GM12878 (cell line): ENCODE data around the gene NFKB2. TPM values are rescaled to one million over a fixed set of nuclear protein-coding genes. Genes with fewer than 3 reads are reported as not detected.

Experiments
- ATAC-seq: fragments of 200-7000 bp; cut with Tn5 transposase; 3 replicates; pipeline ENCODE4 v1.9.1; 2020; ENCODE audit warnings: mild to moderate bottlenecking, moderate library complexity
- BruUV-seq: library from RNA; stranded (reverse); fragments of 400-500 nt; replicated peaks from 2 replicates; lab custom pipeline; 2021; lab: Mats Ljungman, UMichigan
- CTCF ChIA-PET: fragments of 300-600 bp; sonication (Branson Sonifier 250); formaldehyde crosslinking; extraction: SDS; loops from one replicate; lab custom pipeline; 2021; ENCODE audit warnings: inconsistent platforms; lab: Yijun Ruan, JAX
- POLR2A ChIA-PET: fragments of 350-600 bp; formaldehyde crosslinking; extraction: SDS; loops from one replicate; lab custom pipeline; 2021; ENCODE audit warnings: inconsistent platforms; lab: Charles Lee
- RAD21 ChIA-PET: fragments of 300-600 bp; sonication (Branson Sonifier 250); formaldehyde crosslinking; loops from one replicate; lab custom pipeline; 2023; ENCODE audit warnings: antibody characterized with exemption; ENCODE audit not compliant: unreplicated experiment; lab: Charles Lee
- SMC1A ChIA-PET: fragments of 300-600 bp; sonication (Branson Sonifier 250); formaldehyde crosslinking; loops from one replicate; lab custom pipeline; 2023; ENCODE audit not compliant: unreplicated experiment, uncharacterized antibody; lab: Charles Lee
- DNase-seq: peaks from one replicate; pipeline ENCODE4 v3.0.0-alpha.2; 2011; ENCODE audit warnings: low read depth, low spot score
- FAIRE-seq: peaks from 3 replicates; lab custom pipeline; 2011; peaks lifted over from hg19 to GRCh38; lab: Jason Lieb, UNC
- H2AFZ ChIP-seq: 2 replicates; pipeline ENCODE4 v1.6.0; 2011; ENCODE audit warnings: low read depth, low read length, control low read depth; ENCODE audit not compliant: control insufficient read depth
- H3K27ac ChIP-seq: 2 replicates; pipeline ENCODE4 v1.5.1; 2011; ENCODE audit warnings: control low read depth; ENCODE audit not compliant: control insufficient read depth, insufficient read depth
- H3K27me3 ChIP-seq, 2 experiments: replicated peaks in 1 of 2; 2 replicates each; pipeline versions ENCODE4 v1.6.0 to v1.6.1; 2011; ENCODE audit warnings: low read length in 1 of 2; ENCODE audit not compliant: control insufficient read depth in 2 of 2, insufficient read depth in 2 of 2
- H3K36me3 ChIP-seq, 2 experiments: 2 replicates each; pipeline ENCODE4 v1.5.1; 2011; ENCODE audit warnings: low read length in 1 of 2; ENCODE audit not compliant: control insufficient read depth in 2 of 2, insufficient read depth in 2 of 2
- H3K4me1 ChIP-seq: 2 replicates; pipeline ENCODE4 v1.6.1; 2011; ENCODE audit warnings: mild to moderate bottlenecking, low read length, moderate library complexity, mixed read lengths; ENCODE audit not compliant: control insufficient read depth, insufficient read depth
- H3K4me2 ChIP-seq: 2 replicates; pipeline ENCODE4 v1.6.0; 2011; ENCODE audit warnings: control low read depth; ENCODE audit not compliant: control insufficient read depth, insufficient read depth
- H3K4me3 ChIP-seq: fragments of 200-600 bp; sonication (generic); 2 replicates; pipeline ENCODE4 v1.5.1; 2016
- H3K79me2 ChIP-seq: 2 replicates; pipeline ENCODE4 v1.6.0; 2011; ENCODE audit warnings: low read length; ENCODE audit not compliant: control insufficient read depth, insufficient read depth
- H3K9ac ChIP-seq: 2 replicates; pipeline ENCODE4 v1.8.0; 2011; ENCODE audit warnings: low read length, control low read depth, mixed read lengths; ENCODE audit not compliant: control insufficient read depth, insufficient read depth
- H3K9me3 ChIP-seq: replicated peaks from 3 replicates; pipeline ENCODE4 v1.5.1; 2011; ENCODE audit warnings: mild to moderate bottlenecking, low read length; ENCODE audit not compliant: control insufficient read depth, insufficient read depth
- H4K20me1 ChIP-seq: 2 replicates; pipeline ENCODE4 v1.6.0; 2011; ENCODE audit not compliant: control insufficient read depth, insufficient read depth
- ASH2L ChIP-seq: fragments of 300-600, 200-600 bp; sonication (generic); IDR thresholded peaks from 2 replicates; pipeline ENCODE4 v1.6.1; 2017; ENCODE audit warnings: low read depth, mild to moderate bottlenecking, borderline replicate concordance
- BMI1 ChIP-seq: fragments of 450-650 bp; IDR thresholded peaks from 2 replicates; pipeline ENCODE4 v1.6.1; 2016; ENCODE audit warnings: mild to moderate bottlenecking, moderate library complexity, borderline replicate concordance
- CREM ChIP-seq: IDR thresholded peaks from 2 replicates; pipeline ENCODE4 v1.6.1; 2014; ENCODE audit warnings: antibody characterized with exemption, low read depth
- IKZF2 ChIP-seq, 2 experiments: fragments of 450-650 bp; IDR thresholded peaks; 2 replicates each; pipeline ENCODE4 v1.6.1; 2017; ENCODE audit warnings: mild to moderate bottlenecking in 2 of 2, moderate library complexity in 2 of 2
- MXI1 ChIP-seq: fragments of 150-350 bp; IDR thresholded peaks from 2 replicates; pipeline ENCODE4 v1.6.1; 2011; ENCODE audit warnings: low read depth, mild to moderate bottlenecking, inconsistent platforms, low read length, improper control_type of control experiment
- RCOR1 ChIP-seq: conservative IDR thresholded peaks from 2 replicates; pipeline ENCODE4 v1.6.1; 2012; ENCODE audit warnings: low read depth, low read length, improper control_type of control experiment
- SMARCA5 ChIP-seq: fragments of 450-650 bp; IDR thresholded peaks from 2 replicates; pipeline ENCODE4 v1.6.1; 2017; ENCODE audit warnings: mild to moderate bottlenecking
- SMC3 ChIP-seq: IDR thresholded peaks from 2 replicates; pipeline ENCODE4 v1.6.1; 2011; ENCODE audit warnings: low read length, improper control_type of control experiment, borderline replicate concordance
- YY1 ChIP-seq: IDR thresholded peaks from 2 replicates; pipeline ENCODE4 v1.6.1; 2011; ENCODE audit warnings: low read depth, mild to moderate bottlenecking, low read length
- WGBS: methylation state at CpG from one replicate; pipeline ENCODE4 v1.1.6; 2016; ENCODE audit warnings: low lambda C conversion rate; ENCODE audit not compliant: insufficient replicate concordance, insufficient coverage; ENCODE audit errors: missing lambda C conversion rate; 5-methylcytosine and 5-hydroxymethylcytosine counted together
- in situ Hi-C: fragments of 300-500 bp; cut with MboI; formaldehyde crosslinking; loops from 9 replicates; pipeline ENCODE4 v1.14.3; 2018; ENCODE audit warnings: mixed read lengths
- intact Hi-C: fragments of 100-400 bp; cut with micrococcal nuclease; formaldehyde crosslinking; loops from one replicate; pipeline ENCODE4 v1.14.2; 2022; ENCODE audit not compliant: unreplicated experiment
- polyA plus RNA-seq, 11 experiments: library from polyadenylated mRNA; depleted of rRNA in 4 of 11; unstranded in 6 of 11; stranded (reverse) in 5 of 11; fragments of >200 nt; fragmentation: Nextera tagmentation in 4 of 11; fragmentation: Illumina TruSeq in 1 of 11; extraction: Ambion mirVana in 4 of 11; extraction: Trizol in 1 of 11; gene quantifications; 1 replicate in 1 of 11; 2 replicates in 10 of 11; pipeline versions ENCODE4 v1.2.1 to v1.2.3, GENCODE V29; 2011 to 2016; ENCODE audit warnings: inconsistent platforms in 2 of 11, missing spikeins in 2 of 11, low read depth in 1 of 11
- total RNA-seq, 4 experiments: library from RNA; depleted of rRNA in 3 of 4; stranded (reverse); fragments of >200 nt in 3 of 4; fragmentation: Illumina TruSeq in 1 of 4; extraction: Trizol in 1 of 4; gene quantifications; 2 replicates each; pipeline versions ENCODE4 v1.2.1 to v1.2.3, GENCODE V29; 2013 to 2021
- TF ChIP-seq, protein P1 (sequence below): IDR thresholded peaks from 2 replicates; pipeline ENCODE4 v1.6.1; 2012; ENCODE audit warnings: low read depth, low read length, improper control_type of control experiment
- TF ChIP-seq, protein P2 (sequence below): IDR thresholded peaks from 2 replicates; pipeline ENCODE4 v1.6.1; 2012; ENCODE audit warnings: low read depth, low read length, improper control_type of control experiment
- TF ChIP-seq, protein P3 (sequence below): fragments of 450-650 bp; IDR thresholded peaks from 2 replicates; pipeline ENCODE4 v1.6.1; 2016; ENCODE audit warnings: mild to moderate bottlenecking, moderate library complexity, borderline replicate concordance
- TF ChIP-seq, protein P4 (sequence below), 3 experiments: IDR thresholded peaks in 2 of 3; conservative IDR thresholded peaks in 1 of 3; 2 replicates each; pipeline ENCODE4 v1.5.1; 2011; ENCODE audit warnings: low read depth in 3 of 3, low read length in 3 of 3, mild to moderate bottlenecking in 3 of 3, control low read depth in 2 of 3, moderate library complexity in 2 of 3, inconsistent platforms in 1 of 3, mixed read lengths in 1 of 3; ENCODE audit not compliant: control insufficient read depth in 2 of 3, insufficient read depth in 1 of 3; ENCODE audit errors: extremely low read depth in 1 of 3

NFKB2 gene
- total and polyA plus RNA-seq, 10 of the 15 experiments (the other 5 are each of a cell fraction or from before 2014, with no cell fraction given): 0.56 to 144 (median 49.4) TPM

DNA sequence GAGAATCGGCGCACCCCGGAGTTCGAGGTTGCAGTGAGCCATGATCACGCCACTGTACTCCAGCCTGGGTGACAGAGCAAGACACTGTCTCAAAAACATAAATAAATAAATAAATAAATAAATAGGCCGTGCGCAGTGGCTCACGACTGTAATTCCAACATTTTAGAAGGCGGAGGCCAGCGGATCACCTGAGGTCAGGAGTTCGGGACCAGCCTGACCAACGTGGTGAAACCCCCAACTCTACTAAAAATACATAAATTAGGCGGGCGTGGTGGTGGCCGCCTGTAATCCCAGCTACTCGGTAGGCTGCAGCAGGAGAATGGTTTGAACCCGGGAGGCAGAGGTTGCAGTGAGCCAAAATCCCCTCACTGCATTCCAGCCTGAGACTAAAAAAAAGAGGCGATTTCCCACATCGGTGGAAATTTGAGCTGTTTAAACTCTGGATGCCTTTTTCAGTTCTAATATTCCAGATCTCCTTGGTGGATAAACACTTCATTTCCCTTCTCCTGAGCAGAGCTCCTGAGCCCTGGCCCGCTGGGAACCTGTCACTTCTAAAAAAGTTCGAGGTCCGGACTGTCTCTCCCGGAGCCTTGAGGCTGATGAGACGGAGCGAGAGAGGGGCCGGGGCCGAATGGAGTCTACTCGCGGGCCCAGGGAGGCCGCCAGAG lies 2.0 kb upstream of the NFKB2 start:
- Histone ChIP-seq H3K4me1 (peaks cover 17% of the 10 kb centered on the region), H3K9ac (peak overlapping the region; percentile 99), H3K4me3 (peak overlapping the region; percentile 100), H3K4me2 (peak overlapping the region; percentile 64), H3K36me3 (peaks cover 9 to 14% of the 10 kb centered on the region in 2 experiments), H3K27ac (peak overlapping the region; percentile 93), H3K27me3 (no peaks in the 10 kb centered on the region), H4K20me1 (no peaks in the 10 kb centered on the region), H2AFZ (peak overlapping the region; percentile 42), H3K79me2 (peaks cover 41% of the 10 kb centered on the region), H3K9me3 (no peaks in the 10 kb centered on the region; the same call in 2 of the 3 replicates)
- intact Hi-C loops (loop anchor here (1.0 to 10.0 kb wide), 6 partner anchors 28 to 251 kb away; partner anchors contain the start of genes SUFU and TRIM8), in situ Hi-C loops (no loop called here)
- RAD21 ChIA-PET: interaction anchor here (0.7 to 3.1 kb wide), 11 partner anchors 8 to 190 kb away, joined by 3 to 21 read pairs (median 6); partner anchors contain the start of genes ACTR1A, C10orf95, CUEDC2 and FBXL15
- FAIRE-seq (no peak), ATAC-seq (peak; percentile 67), DNase-seq (no peak)
- SMC1A ChIA-PET: interaction anchor here (0.6 to 3.8 kb wide), 12 partner anchors 8 to 222 kb away, joined by 3 to 23 read pairs (median 4); partner anchors contain the start of gene FBXL15
- CTCF ChIA-PET: interaction anchor here (0.6 to 9.1 kb wide), 24 partner anchors 9 to 224 kb away, joined by 3 to 90 read pairs (median 4); partner anchors contain the start of genes ACTR1A, C10orf95, ELOVL3 and FBXL15
- TSS peak; percentile 91 for BruUV-seq
- 27% methylated on average over 30 of the region's 30 CpGs for WGBS
- POLR2A ChIA-PET: interaction anchor here (0.9 to 6.1 kb wide), 13 partner anchors 9 to 279 kb away, joined by 3 to 44 read pairs (median 4); partner anchors contain the start of genes ACTR1A, C10orf95, CUEDC2 and FBXL15
- TF ChIP-seq, protein P1, sequence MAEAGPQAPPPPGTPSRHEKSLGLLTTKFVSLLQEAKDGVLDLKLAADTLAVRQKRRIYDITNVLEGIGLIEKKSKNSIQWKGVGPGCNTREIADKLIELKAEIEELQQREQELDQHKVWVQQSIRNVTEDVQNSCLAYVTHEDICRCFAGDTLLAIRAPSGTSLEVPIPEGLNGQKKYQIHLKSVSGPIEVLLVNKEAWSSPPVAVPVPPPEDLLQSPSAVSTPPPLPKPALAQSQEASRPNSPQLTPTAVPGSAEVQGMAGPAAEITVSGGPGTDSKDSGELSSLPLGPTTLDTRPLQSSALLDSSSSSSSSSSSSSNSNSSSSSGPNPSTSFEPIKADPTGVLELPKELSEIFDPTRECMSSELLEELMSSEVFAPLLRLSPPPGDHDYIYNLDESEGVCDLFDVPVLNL: 0 out of 2 replicates have a peak, but pooled peaks have one; percentile 40
- TF ChIP-seq BMI1: no peak
- no peak for TF ChIP-seq MXI1
- TF ChIP-seq IKZF2 (IDR thresholded peaks at IDR 0.05): no peak
- 0 out of 2 replicates have a peak, but pooled peaks have one; percentile 84 for TF ChIP-seq YY1
- TF ChIP-seq, protein P2, sequence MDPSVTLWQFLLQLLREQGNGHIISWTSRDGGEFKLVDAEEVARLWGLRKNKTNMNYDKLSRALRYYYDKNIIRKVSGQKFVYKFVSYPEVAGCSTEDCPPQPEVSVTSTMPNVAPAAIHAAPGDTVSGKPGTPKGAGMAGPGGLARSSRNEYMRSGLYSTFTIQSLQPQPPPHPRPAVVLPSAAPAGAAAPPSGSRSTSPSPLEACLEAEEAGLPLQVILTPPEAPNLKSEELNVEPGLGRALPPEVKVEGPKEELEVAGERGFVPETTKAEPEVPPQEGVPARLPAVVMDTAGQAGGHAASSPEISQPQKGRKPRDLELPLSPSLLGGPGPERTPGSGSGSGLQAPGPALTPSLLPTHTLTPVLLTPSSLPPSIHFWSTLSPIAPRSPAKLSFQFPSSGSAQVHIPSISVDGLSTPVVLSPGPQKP: 0 out of 2 replicates have a peak, but pooled peaks have one; percentile 49
- peak; percentile 87; the same call in 1 of the 2 replicates for TF ChIP-seq SMC3
- TF ChIP-seq, protein P3, sequence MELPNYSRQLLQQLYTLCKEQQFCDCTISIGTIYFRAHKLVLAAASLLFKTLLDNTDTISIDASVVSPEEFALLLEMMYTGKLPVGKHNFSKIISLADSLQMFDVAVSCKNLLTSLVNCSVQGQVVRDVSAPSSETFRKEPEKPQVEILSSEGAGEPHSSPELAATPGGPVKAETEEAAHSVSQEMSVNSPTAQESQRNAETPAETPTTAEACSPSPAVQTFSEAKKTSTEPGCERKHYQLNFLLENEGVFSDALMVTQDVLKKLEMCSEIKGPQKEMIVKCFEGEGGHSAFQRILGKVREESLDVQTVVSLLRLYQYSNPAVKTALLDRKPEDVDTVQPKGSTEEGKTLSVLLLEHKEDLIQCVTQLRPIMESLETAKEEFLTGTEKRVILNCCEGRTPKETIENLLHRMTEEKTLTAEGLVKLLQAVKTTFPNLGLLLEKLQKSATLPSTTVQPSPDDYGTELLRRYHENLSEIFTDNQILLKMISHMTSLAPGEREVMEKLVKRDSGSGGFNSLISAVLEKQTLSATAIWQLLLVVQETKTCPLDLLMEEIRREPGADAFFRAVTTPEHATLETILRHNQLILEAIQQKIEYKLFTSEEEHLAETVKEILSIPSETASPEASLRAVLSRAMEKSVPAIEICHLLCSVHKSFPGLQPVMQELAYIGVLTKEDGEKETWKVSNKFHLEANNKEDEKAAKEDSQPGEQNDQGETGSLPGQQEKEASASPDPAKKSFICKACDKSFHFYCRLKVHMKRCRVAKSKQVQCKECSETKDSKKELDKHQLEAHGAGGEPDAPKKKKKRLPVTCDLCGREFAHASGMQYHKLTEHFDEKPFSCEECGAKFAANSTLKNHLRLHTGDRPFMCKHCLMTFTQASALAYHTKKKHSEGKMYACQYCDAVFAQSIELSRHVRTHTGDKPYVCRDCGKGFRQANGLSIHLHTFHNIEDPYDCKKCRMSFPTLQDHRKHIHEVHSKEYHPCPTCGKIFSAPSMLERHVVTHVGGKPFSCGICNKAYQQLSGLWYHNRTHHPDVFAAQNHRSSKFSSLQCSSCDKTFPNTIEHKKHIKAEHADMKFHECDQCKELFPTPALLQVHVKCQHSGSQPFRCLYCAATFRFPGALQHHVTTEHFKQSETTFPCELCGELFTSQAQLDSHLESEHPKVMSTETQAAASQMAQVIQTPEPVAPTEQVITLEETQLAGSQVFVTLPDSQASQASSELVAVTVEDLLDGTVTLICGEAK: peak; percentile 54; the same call in 1 of the 2 replicates
- no peak for TF ChIP-seq ASH2L
- TF ChIP-seq SMARCA5: no peak
- TF ChIP-seq CREM: no peak
- TF ChIP-seq RCOR1: 0 out of 2 replicates have a peak, but pooled peaks have one; percentile 74
- TF ChIP-seq, protein P4, sequence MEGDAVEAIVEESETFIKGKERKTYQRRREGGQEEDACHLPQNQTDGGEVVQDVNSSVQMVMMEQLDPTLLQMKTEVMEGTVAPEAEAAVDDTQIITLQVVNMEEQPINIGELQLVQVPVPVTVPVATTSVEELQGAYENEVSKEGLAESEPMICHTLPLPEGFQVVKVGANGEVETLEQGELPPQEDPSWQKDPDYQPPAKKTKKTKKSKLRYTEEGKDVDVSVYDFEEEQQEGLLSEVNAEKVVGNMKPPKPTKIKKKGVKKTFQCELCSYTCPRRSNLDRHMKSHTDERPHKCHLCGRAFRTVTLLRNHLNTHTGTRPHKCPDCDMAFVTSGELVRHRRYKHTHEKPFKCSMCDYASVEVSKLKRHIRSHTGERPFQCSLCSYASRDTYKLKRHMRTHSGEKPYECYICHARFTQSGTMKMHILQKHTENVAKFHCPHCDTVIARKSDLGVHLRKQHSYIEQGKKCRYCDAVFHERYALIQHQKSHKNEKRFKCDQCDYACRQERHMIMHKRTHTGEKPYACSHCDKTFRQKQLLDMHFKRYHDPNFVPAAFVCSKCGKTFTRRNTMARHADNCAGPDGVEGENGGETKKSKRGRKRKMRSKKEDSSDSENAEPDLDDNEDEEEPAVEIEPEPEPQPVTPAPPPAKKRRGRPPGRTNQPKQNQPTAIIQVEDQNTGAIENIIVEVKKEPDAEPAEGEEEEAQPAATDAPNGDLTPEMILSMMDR (IDR thresholded peaks at IDR 0.05 in 2 of 3, conservative IDR thresholded peaks at IDR 0.05 in 1 of 3; ENCODE audit: control insufficient read depth in 2 of 3, extremely low read depth in 1 of 3, insufficient read depth in 1 of 3, low read depth in 3 of 3, low read length in 3 of 3): peak in 1 of 3 experiments; percentile 97; a peak in 4 of 6 replicates
